GM18868 (cell line): ENCODE data around the gene IQSEC3.
"Not testable (repeated sequence)": the region's sequence is repeated elsewhere in the genome, so short reads cannot be mapped to it uniquely, and the experiment has no call there.

Source experiments
- ATAC-seq: cut with Tn5 transposase; IDR thresholded peaks from one replicate; pipeline ENCODE4 v1.9.1; 2021; ENCODE audit warnings: mild to moderate bottlenecking, moderate library complexity; ENCODE audit not compliant: unreplicated experiment

IQSEC3 gene

GRCh38 chr12:52902-53734, 13.4 kb upstream of the IQSEC3 start:
- ATAC-seq = not testable (repeated sequence)

- ATAC-seq = no peak
These were observed 12.5 kb upstream of the IQSEC3 start for GRCh38 chr12:53735-54730.

- ATAC-seq = no peak
These were observed 11.6 kb upstream of the IQSEC3 start for GRCh38 chr12:54750-55535.

GRCh38 chr12:56683-57346, 9.8 kb upstream of the IQSEC3 start:
- no peak for ATAC-seq

- no peak for ATAC-seq
These were observed 9.0 kb upstream of the IQSEC3 start for GRCh38 chr12:57539-57938.

GRCh38 chr12:58832-59231, 7.7 kb upstream of the IQSEC3 start:
- no peak for ATAC-seq

- ATAC-seq = not testable (repeated sequence)
These were observed 4.7 kb upstream of the IQSEC3 start for GRCh38 chr12:61845-62244.

- ATAC-seq = not testable (repeated sequence)
These were observed 990 bp upstream of the IQSEC3 start for GRCh38 chr12:65491-66063.

- not testable (repeated sequence) for ATAC-seq
These were observed 376 bp downstream of the IQSEC3 start for GRCh38 chr12:66782-67504.

- ATAC-seq = not testable (repeated sequence)
These were observed 3.1 kb downstream of the IQSEC3 start for GRCh38 chr12:69677-70076.

GRCh38 chr12:70541-70940, 4.0 kb downstream of the IQSEC3 start:
- ATAC-seq = not testable (repeated sequence)

- ATAC-seq = not testable (repeated sequence)
These were observed 5.5 kb downstream of the IQSEC3 start for GRCh38 chr12:72018-72417.

GRCh38 chr12:74420-75190, 8.0 kb downstream of the IQSEC3 start:
- not testable (repeated sequence) for ATAC-seq

- ATAC-seq = not testable (repeated sequence)
These were observed 9.0 kb downstream of the IQSEC3 start for GRCh38 chr12:75541-75940.

- not testable (repeated sequence) for ATAC-seq
These were observed 9.5 kb downstream of the IQSEC3 start for GRCh38 chr12:76102-76501.

GRCh38 chr12:76551-76950, 10.0 kb downstream of the IQSEC3 start:
- ATAC-seq = not testable (repeated sequence)

- not testable (repeated sequence) for ATAC-seq
These were observed 10.6 kb downstream of the IQSEC3 start for GRCh38 chr12:77101-77719.
